ENCODE results near the gene SCT.

Gene SCT

GRCh38 chr11:626475-627307 is at the start of gene SCT:
SCT (minus strand) TSS chr11:627181; CDS start chr11:627143, 38 bp downstream.
- H3K36me3 Mint-ChIP-seq (ENCODE audit: low read depth): peaks cover 5% of the 10 kb centered on the region
- H3K9me3 Mint-ChIP-seq: no peaks in the 10 kb centered on the region
- H3K4me1 Mint-ChIP-seq (ENCODE audit: low read depth): peaks cover 20% of the 10 kb centered on the region
- no peak within 1 kb of the TSS for H3K4me3 Mint-ChIP-seq
- peak within 1 kb of the TSS; percentile 41 for H3K27ac Mint-ChIP-seq
- peaks cover 45% of the 10 kb centered on the region for H3K27me3 Mint-ChIP-seq
- peak; percentile 38 for DNase-seq

GRCh38 chr11:674406-674805 is 47.4 kb upstream of the SCT start:
- H3K27me3 Mint-ChIP-seq: no peaks in the 10 kb centered on the region
- no peaks in the 10 kb centered on the region for H3K9me3 Mint-ChIP-seq
- no peak overlapping the region for H3K4me3 Mint-ChIP-seq
- H3K36me3 Mint-ChIP-seq (ENCODE audit: low read depth): peaks cover 69% of the 10 kb centered on the region
- no peak overlapping the region for H3K27ac Mint-ChIP-seq
- no peaks in the 10 kb centered on the region for H3K4me1 Mint-ChIP-seq (ENCODE audit: low read depth)
- no peak for DNase-seq

- Mint-ChIP-seq H3K27me3 (no peaks in the 10 kb centered on the region), H3K36me3 (ENCODE audit: low read depth) (peaks cover 64% of the 10 kb centered on the region), H3K4me1 (ENCODE audit: low read depth) (no peaks in the 10 kb centered on the region), H3K27ac (no peak overlapping the region), H3K4me3 (no peak overlapping the region), H3K9me3 (no peaks in the 10 kb centered on the region)
- DNase-seq: no peak
Measured at GRCh38 chr11:673866-674265, 46.9 kb upstream of the SCT start.

GRCh38 chr11:665704-666281 is 38.8 kb upstream of the SCT start:
- H3K4me1 Mint-ChIP-seq (ENCODE audit: low read depth): no peaks in the 10 kb centered on the region
- H3K27ac Mint-ChIP-seq: peak overlapping the region; percentile 26
- no peaks in the 10 kb centered on the region for H3K9me3 Mint-ChIP-seq
- no peak for DNase-seq
- no peaks in the 10 kb centered on the region for H3K27me3 Mint-ChIP-seq
- H3K4me3 Mint-ChIP-seq: no peak overlapping the region
- peaks cover 57% of the 10 kb centered on the region for H3K36me3 Mint-ChIP-seq (ENCODE audit: low read depth)

- Mint-ChIP-seq H3K27ac (no peak overlapping the region), H3K27me3 (no peaks in the 10 kb centered on the region), H3K4me1 (ENCODE audit: low read depth) (no peaks in the 10 kb centered on the region), H3K4me3 (no peak overlapping the region), H3K36me3 (ENCODE audit: low read depth) (peaks cover 59% of the 10 kb centered on the region), H3K9me3 (no peaks in the 10 kb centered on the region)
- no peak for DNase-seq
Measured at GRCh38 chr11:665062-665703, 38.2 kb upstream of the SCT start.

- no peaks in the 10 kb centered on the region for H3K4me1 Mint-ChIP-seq (ENCODE audit: low read depth)
- no peak overlapping the region for H3K4me3 Mint-ChIP-seq
- peaks cover 71% of the 10 kb centered on the region for H3K36me3 Mint-ChIP-seq (ENCODE audit: low read depth)
- H3K9me3 Mint-ChIP-seq: no peaks in the 10 kb centered on the region
- no peaks in the 10 kb centered on the region for H3K27me3 Mint-ChIP-seq
- DNase-seq: peak; percentile 63
- no peak overlapping the region for H3K27ac Mint-ChIP-seq
Measured at GRCh38 chr11:662689-663274, 35.8 kb upstream of the SCT start.

- H3K27me3 Mint-ChIP-seq: no peaks in the 10 kb centered on the region
- DNase-seq: no peak
- no peak overlapping the region for H3K4me3 Mint-ChIP-seq
- H3K36me3 Mint-ChIP-seq (ENCODE audit: low read depth): peaks cover 70% of the 10 kb centered on the region
- H3K9me3 Mint-ChIP-seq: no peaks in the 10 kb centered on the region
- no peak overlapping the region for H3K27ac Mint-ChIP-seq
- H3K4me1 Mint-ChIP-seq (ENCODE audit: low read depth): no peaks in the 10 kb centered on the region
Measured at GRCh38 chr11:660681-661444, 33.9 kb upstream of the SCT start.

- no peaks in the 10 kb centered on the region for H3K4me1 Mint-ChIP-seq (ENCODE audit: low read depth)
- no peaks in the 10 kb centered on the region for H3K9me3 Mint-ChIP-seq
- H3K4me3 Mint-ChIP-seq: no peak overlapping the region
- H3K36me3 Mint-ChIP-seq (ENCODE audit: low read depth): peaks cover 67% of the 10 kb centered on the region
- no peak for DNase-seq
- H3K27ac Mint-ChIP-seq: no peak overlapping the region
- H3K27me3 Mint-ChIP-seq: no peaks in the 10 kb centered on the region
Measured at GRCh38 chr11:660281-660680, 33.3 kb upstream of the SCT start.

- H3K4me1 Mint-ChIP-seq (ENCODE audit: low read depth): no peaks in the 10 kb centered on the region
- H3K36me3 Mint-ChIP-seq (ENCODE audit: low read depth): peaks cover 71% of the 10 kb centered on the region
- no peak overlapping the region for H3K4me3 Mint-ChIP-seq
- DNase-seq: no peak
- no peaks in the 10 kb centered on the region for H3K9me3 Mint-ChIP-seq
- H3K27ac Mint-ChIP-seq: no peak overlapping the region
- H3K27me3 Mint-ChIP-seq: no peaks in the 10 kb centered on the region
Measured at GRCh38 chr11:659532-660085, 32.6 kb upstream of the SCT start.

GRCh38 chr11:657691-658126 is 30.7 kb upstream of the SCT start:
- no peaks in the 10 kb centered on the region for H3K9me3 Mint-ChIP-seq
- no peaks in the 10 kb centered on the region for H3K4me1 Mint-ChIP-seq (ENCODE audit: low read depth)
- H3K27ac Mint-ChIP-seq: no peak overlapping the region
- H3K36me3 Mint-ChIP-seq (ENCODE audit: low read depth): peaks cover 70% of the 10 kb centered on the region
- no peak for DNase-seq
- no peaks in the 10 kb centered on the region for H3K27me3 Mint-ChIP-seq
- no peak overlapping the region for H3K4me3 Mint-ChIP-seq

- peaks cover 70% of the 10 kb centered on the region for H3K36me3 Mint-ChIP-seq (ENCODE audit: low read depth)
- H3K9me3 Mint-ChIP-seq: no peaks in the 10 kb centered on the region
- no peak overlapping the region for H3K4me3 Mint-ChIP-seq
- no peak for DNase-seq
- no peaks in the 10 kb centered on the region for H3K27me3 Mint-ChIP-seq
- H3K4me1 Mint-ChIP-seq (ENCODE audit: low read depth): no peaks in the 10 kb centered on the region
- H3K27ac Mint-ChIP-seq: no peak overlapping the region
Measured at GRCh38 chr11:656866-657265, 29.9 kb upstream of the SCT start.

GRCh38 chr11:656426-656825 is 29.4 kb upstream of the SCT start:
- Mint-ChIP-seq H3K4me3 (no peak overlapping the region), H3K36me3 (ENCODE audit: low read depth) (peaks cover 71% of the 10 kb centered on the region), H3K27ac (no peak overlapping the region), H3K4me1 (ENCODE audit: low read depth) (no peaks in the 10 kb centered on the region), H3K9me3 (no peaks in the 10 kb centered on the region), H3K27me3 (no peaks in the 10 kb centered on the region)
- DNase-seq: no peak

GRCh38 chr11:655036-655726 is 28.2 kb upstream of the SCT start:
- H3K4me1 Mint-ChIP-seq (ENCODE audit: low read depth): no peaks in the 10 kb centered on the region
- peaks cover 69% of the 10 kb centered on the region for H3K36me3 Mint-ChIP-seq (ENCODE audit: low read depth)
- no peaks in the 10 kb centered on the region for H3K27me3 Mint-ChIP-seq
- H3K9me3 Mint-ChIP-seq: no peaks in the 10 kb centered on the region
- no peak overlapping the region for H3K27ac Mint-ChIP-seq
- H3K4me3 Mint-ChIP-seq: no peak overlapping the region
- no peak for DNase-seq
